CD14-positive monocyte (primary cell): ENCODE measurements around the gene THSD4. TPM values are rescaled to one million over a fixed set of nuclear protein-coding genes. Genes with fewer than 3 reads are reported as not detected.
A peak's percentile ranks its signal among the peaks of the same experiment; 100 is the strongest.

Experiments used
- DNase-seq, 3 donors: peaks; one replicate each; pipeline ENCODE4 v3.0.0-alpha.2; 2011 to 2022
- H2AFZ ChIP-seq: 2 replicates; pipeline ENCODE4 v1.6.0; 2012; ENCODE audit warnings: mild to moderate bottlenecking, low read depth, low read length, inconsistent platforms; ENCODE audit not compliant: insufficient read depth, poor library complexity, severe bottlenecking
- H3K27ac ChIP-seq, 2 donors: 1 replicate in 1 of 2; 2 replicates in 1 of 2; pipeline ENCODE4 v1.5.1; 2012 to 2013; ENCODE audit warnings: low read length in 2 of 2, control low read depth in 1 of 2, inconsistent platforms in 1 of 2, low read depth in 1 of 2, mild to moderate bottlenecking in 1 of 2
- H3K27me3 ChIP-seq, 2 donors: one replicate each; pipeline versions ENCODE4 v1.6.0 to v1.6.1; 2011 to 2013; ENCODE audit warnings: low read length in 2 of 2; ENCODE audit not compliant: control insufficient read depth in 2 of 2, insufficient read depth in 2 of 2
- H3K36me3 ChIP-seq, 2 donors: replicated peaks in 1 of 2; 1 replicate in 1 of 2; 2 replicates in 1 of 2; pipeline versions ENCODE4 v1.5.1 to v1.6.1; 2012 to 2013; ENCODE audit warnings: low read length in 2 of 2, control low read depth in 1 of 2, inconsistent platforms in 1 of 2, mild to moderate bottlenecking in 1 of 2; ENCODE audit not compliant: insufficient read depth in 2 of 2, control insufficient read depth in 1 of 2
- H3K4me1 ChIP-seq, 2 donors: 1 replicate in 1 of 2; 2 replicates in 1 of 2; pipeline versions ENCODE4 v1.5.1 to v1.6.1; 2012 to 2013; ENCODE audit warnings: low read length in 2 of 2, control low read depth in 1 of 2, inconsistent platforms in 1 of 2, mild to moderate bottlenecking in 1 of 2, moderate library complexity in 1 of 2; ENCODE audit not compliant: insufficient read depth in 2 of 2, control insufficient read depth in 1 of 2
- H3K4me2 ChIP-seq: replicated peaks from 2 replicates; pipeline ENCODE3; 2012; ENCODE audit warnings: low read length, moderate library complexity, mild to moderate bottlenecking; ENCODE audit not compliant: poor library complexity, severe bottlenecking; ENCODE audit errors: extremely low read depth
- H3K4me3 ChIP-seq, 3 experiments: fragments of 200-600 bp in 1 of 3; sonication (generic) in 1 of 3; replicated peaks in 1 of 3; 1 replicate in 2 of 3; 2 replicates in 1 of 3; pipeline ENCODE4 v1.5.1; 2011 to 2013; ENCODE audit warnings: low read length in 3 of 3, mild to moderate bottlenecking in 3 of 3, control low read depth in 2 of 3, low read depth in 2 of 3, inconsistent platforms in 1 of 3, moderate library complexity in 1 of 3
- H3K79me2 ChIP-seq: 2 replicates; pipeline ENCODE4 v1.6.0; 2012; ENCODE audit warnings: mild to moderate bottlenecking, control low read depth, inconsistent platforms, low read length, moderate library complexity; ENCODE audit not compliant: insufficient read depth
- H3K9ac ChIP-seq: 2 replicates; pipeline ENCODE4 v1.6.0; 2017; ENCODE audit warnings: low read length, mild to moderate bottlenecking; ENCODE audit not compliant: insufficient read depth, poor library complexity, severe bottlenecking
- H3K9me3 ChIP-seq, 2 donors: replicated peaks in 1 of 2; 1 replicate in 1 of 2; 2 replicates in 1 of 2; pipeline versions ENCODE4 v1.5.1 to v1.6.1; 2012 to 2013; ENCODE audit warnings: low read length in 2 of 2, control low read depth in 1 of 2; ENCODE audit not compliant: control insufficient read depth in 1 of 2, insufficient read depth in 1 of 2
- H4K20me1 ChIP-seq: 2 replicates; pipeline ENCODE4 v1.6.0; 2012; ENCODE audit warnings: mild to moderate bottlenecking, low read length, control low read depth, moderate library complexity; ENCODE audit not compliant: insufficient read depth
- H3K27ac Mint-ChIP-seq, 7 donors: one replicate each; pipeline ENCODE4 v1.8.0; 2020; ENCODE audit warnings: mild to moderate bottlenecking in 7 of 7, mixed read lengths in 7 of 7, moderate library complexity in 6 of 7, inconsistent platforms in 2 of 7
- H3K27me3 Mint-ChIP-seq, 3 donors: one replicate each; pipeline ENCODE4 v1.8.0; 2021 to 2022; ENCODE audit warnings: low read depth in 3 of 3, mild to moderate bottlenecking in 3 of 3, mixed read lengths in 3 of 3, moderate library complexity in 3 of 3, inconsistent platforms in 1 of 3
- H3K36me3 Mint-ChIP-seq, 2 donors: one replicate each; pipeline ENCODE4 v1.8.0; 2020; ENCODE audit warnings: mixed read lengths in 2 of 2, inconsistent platforms in 1 of 2, mild to moderate bottlenecking in 1 of 2
- H3K4me1 Mint-ChIP-seq: one replicate; pipeline ENCODE4 v1.8.0; 2020; ENCODE audit warnings: mild to moderate bottlenecking, mixed read lengths
- H3K4me3 Mint-ChIP-seq, 2 donors: one replicate each; pipeline ENCODE4 v1.8.0; 2020; ENCODE audit warnings: mild to moderate bottlenecking in 2 of 2, mixed read lengths in 2 of 2, moderate library complexity in 1 of 2
- H3K9me3 Mint-ChIP-seq, 7 donors: one replicate each; pipeline ENCODE4 v1.8.0; 2020 to 2022; ENCODE audit warnings: mixed read lengths in 7 of 7, mild to moderate bottlenecking in 6 of 7, moderate library complexity in 6 of 7, inconsistent platforms in 2 of 7
- WGBS: methylation state at CpG from one replicate; pipeline ENCODE4 v1.1.5; 2013; ENCODE audit warnings: missing lambda C conversion rate; ENCODE audit not compliant: insufficient coverage; 5-methylcytosine and 5-hydroxymethylcytosine counted together
- intact Hi-C, 2 donors: fragments of 100-400 bp; cut with micrococcal nuclease; formaldehyde crosslinking; loops; one replicate each; pipeline versions ENCODE4 v1.15.0 to v1.15.1; 2023
- polyA plus RNA-seq, 3 donors: library from polyadenylated mRNA; depleted of rRNA in 1 of 3; unstranded in 2 of 3; stranded (reverse) in 1 of 3; fragments of 300-500 nt in 2 of 3; fragments of >200 nt in 1 of 3; fragmentation: Illumina TruSeq in 2 of 3; gene quantifications; 1 replicate in 2 of 3; 2 replicates in 1 of 3; pipeline ENCODE4 v1.2.3, GENCODE V29; 2012 to 2021
- TF ChIP-seq, protein P1 (sequence below): fragments of 200-600 bp; IDR thresholded peaks from one replicate; pipeline ENCODE4 v1.8.0; 2022; ENCODE audit warnings: antibody characterized with exemption, mild to moderate bottlenecking

The THSD4 gene
- polyA plus RNA-seq, 3 donors = not detected

DNA sequence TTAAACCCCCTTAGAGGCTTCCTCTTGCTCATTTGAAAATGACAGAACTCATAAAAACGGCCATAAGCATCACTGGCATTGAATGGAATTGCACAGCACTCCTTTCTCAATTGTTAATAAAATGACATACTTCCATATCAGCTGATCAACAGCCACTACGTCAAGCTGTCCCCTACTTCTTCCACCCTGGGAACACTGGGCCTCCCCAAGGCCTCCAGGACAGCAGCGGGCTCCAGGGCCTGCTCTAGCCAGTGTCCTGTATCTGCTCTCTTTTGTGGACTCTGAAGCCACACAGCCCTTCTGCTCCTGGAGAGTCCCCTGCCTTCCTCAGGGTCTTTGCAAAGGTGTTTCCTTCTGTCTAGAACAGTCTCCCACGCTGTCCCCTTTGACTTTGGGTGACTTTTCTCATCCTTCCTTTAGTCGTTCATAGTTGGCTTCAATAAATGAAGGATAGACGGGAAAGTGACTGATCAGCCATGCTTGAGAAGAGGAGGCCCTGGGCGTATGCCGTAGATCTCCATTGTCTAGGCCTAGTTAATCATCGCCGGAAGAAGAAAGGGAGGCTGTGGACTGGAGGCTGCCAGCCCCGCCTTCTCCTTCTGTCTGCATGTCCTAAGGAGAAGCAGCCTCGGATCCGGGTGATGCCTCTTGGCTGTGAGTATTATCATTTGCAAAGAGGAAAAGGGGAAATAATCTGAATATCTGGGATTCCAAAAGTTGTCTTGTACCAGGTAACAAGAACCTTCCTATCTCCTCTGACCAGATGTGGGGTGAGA lies 4.7 kb upstream of the THSD4 start:
- TF ChIP-seq, protein P1, sequence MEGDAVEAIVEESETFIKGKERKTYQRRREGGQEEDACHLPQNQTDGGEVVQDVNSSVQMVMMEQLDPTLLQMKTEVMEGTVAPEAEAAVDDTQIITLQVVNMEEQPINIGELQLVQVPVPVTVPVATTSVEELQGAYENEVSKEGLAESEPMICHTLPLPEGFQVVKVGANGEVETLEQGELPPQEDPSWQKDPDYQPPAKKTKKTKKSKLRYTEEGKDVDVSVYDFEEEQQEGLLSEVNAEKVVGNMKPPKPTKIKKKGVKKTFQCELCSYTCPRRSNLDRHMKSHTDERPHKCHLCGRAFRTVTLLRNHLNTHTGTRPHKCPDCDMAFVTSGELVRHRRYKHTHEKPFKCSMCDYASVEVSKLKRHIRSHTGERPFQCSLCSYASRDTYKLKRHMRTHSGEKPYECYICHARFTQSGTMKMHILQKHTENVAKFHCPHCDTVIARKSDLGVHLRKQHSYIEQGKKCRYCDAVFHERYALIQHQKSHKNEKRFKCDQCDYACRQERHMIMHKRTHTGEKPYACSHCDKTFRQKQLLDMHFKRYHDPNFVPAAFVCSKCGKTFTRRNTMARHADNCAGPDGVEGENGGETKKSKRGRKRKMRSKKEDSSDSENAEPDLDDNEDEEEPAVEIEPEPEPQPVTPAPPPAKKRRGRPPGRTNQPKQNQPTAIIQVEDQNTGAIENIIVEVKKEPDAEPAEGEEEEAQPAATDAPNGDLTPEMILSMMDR = no peak
- Histone ChIP-seq H3K36me3 (no peaks in the 10 kb centered on the region), H3K9me3 (no peaks in the 10 kb centered on the region), H3K27ac (no peak overlapping the region), H3K4me2 (no peak overlapping the region), H2AFZ (no peak overlapping the region), H3K4me1 (peaks cover 0 to under 1% of the 10 kb centered on the region in 2 donors), H3K27me3 (peaks cover 3 to 19% of the 10 kb centered on the region in 2 donors), H3K9ac (no peak overlapping the region), H3K4me3 (no peak overlapping the region), H4K20me1 (no peaks in the 10 kb centered on the region), H3K79me2 (no peaks in the 10 kb centered on the region)
- no peak for DNase-seq
- Mint-ChIP-seq H3K36me3 (no peaks in the 10 kb centered on the region), H3K27ac (no peak overlapping the region), H3K27me3 (peaks cover 15 to 29% (median 24%) of the 10 kb centered on the region in 3 donors), H3K4me1 (peaks cover 4% of the 10 kb centered on the region), H3K9me3 (peaks cover 0 to 3% (median 0%) of the 10 kb centered on the region in 7 donors), H3K4me3 (no peak overlapping the region)
- WGBS = 97% methylated on average over 10 of the region's 13 CpGs
- intact Hi-C loops = no loop called here

DNA sequence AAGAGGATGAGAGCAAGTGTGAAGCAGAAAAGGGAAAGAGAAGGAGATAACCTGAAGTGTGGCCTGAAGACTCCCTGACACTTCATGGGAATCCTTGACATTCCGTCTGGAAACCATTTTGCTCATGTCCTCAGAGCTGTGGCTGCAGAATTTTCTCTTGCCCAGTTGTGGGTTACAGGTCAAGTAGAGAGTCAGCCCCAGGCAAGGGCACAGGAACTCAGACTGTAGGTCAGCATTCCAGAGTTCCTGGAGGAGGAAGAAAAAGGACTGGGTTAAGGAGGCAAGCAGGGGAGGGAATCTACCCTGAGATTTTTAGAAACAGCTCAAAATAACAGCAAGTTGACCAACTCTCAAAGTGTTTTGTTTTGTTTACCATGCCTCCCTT lies 4.1 kb upstream of the THSD4 start:
- 89% methylated on average over 1 of the region's 1 CpG for WGBS
- Histone ChIP-seq H3K9ac (no peak overlapping the region), H3K27me3 (peaks cover 8 to 24% of the 10 kb centered on the region in 2 donors), H3K9me3 (peaks cover 0 to 3% of the 10 kb centered on the region in 2 donors), H2AFZ (no peak overlapping the region), H3K36me3 (no peaks in the 10 kb centered on the region), H3K4me1 (peaks cover 5 to 6% of the 10 kb centered on the region in 2 donors), H3K4me2 (no peak overlapping the region), H4K20me1 (no peaks in the 10 kb centered on the region), H3K79me2 (no peaks in the 10 kb centered on the region), H3K27ac (no peak overlapping the region), H3K4me3 (no peak overlapping the region)
- H3K4me1 Mint-ChIP-seq = peaks cover 8% of the 10 kb centered on the region
- peaks cover 0 to 1% of the 10 kb centered on the region in 2 donors for H3K36me3 Mint-ChIP-seq
- no peak for DNase-seq
- H3K4me3 Mint-ChIP-seq = peak overlapping the region in 1 of 2 donors; percentile 11
- TF ChIP-seq, protein P1 = no peak
- H3K27me3 Mint-ChIP-seq = peaks cover 20 to 34% (median 29%) of the 10 kb centered on the region in 3 donors
- intact Hi-C loops = no loop called here
- peaks cover 0 to 3% (median 1%) of the 10 kb centered on the region in 7 donors for H3K9me3 Mint-ChIP-seq
- H3K27ac Mint-ChIP-seq = no peak overlapping the region
